PC-3 (cell line): ENCODE results near the gene ZNF792.

ENCODE experiments used
- CTCF ChIP-seq: fragments of 300-600 bp; sonication (generic); conservative IDR thresholded peaks from 2 replicates; pipeline ENCODE4 v1.5.1; 2017; ENCODE audit warnings: antibody characterized with exemption, low read depth, mild to moderate bottlenecking, low read length
- EZH2 ChIP-seq: fragments of 300-600 bp; sonication (generic); IDR thresholded peaks from one replicate; pipeline ENCODE4 v1.6.1; 2017; ENCODE audit warnings: antibody characterized with exemption, mild to moderate bottlenecking, low read length; ENCODE audit not compliant: unreplicated experiment

- TF ChIP-seq CTCF = no peak
- no peak for TF ChIP-seq EZH2
Observed at GRCh38 chr19:34962687-34963572, 1.1 kb downstream of the ZNF792 start.
